ENCODE data around the gene ALKBH5.
A peak's percentile ranks its signal among the peaks of the same experiment; 100 is the strongest.

The ALKBH5 gene

DNA sequence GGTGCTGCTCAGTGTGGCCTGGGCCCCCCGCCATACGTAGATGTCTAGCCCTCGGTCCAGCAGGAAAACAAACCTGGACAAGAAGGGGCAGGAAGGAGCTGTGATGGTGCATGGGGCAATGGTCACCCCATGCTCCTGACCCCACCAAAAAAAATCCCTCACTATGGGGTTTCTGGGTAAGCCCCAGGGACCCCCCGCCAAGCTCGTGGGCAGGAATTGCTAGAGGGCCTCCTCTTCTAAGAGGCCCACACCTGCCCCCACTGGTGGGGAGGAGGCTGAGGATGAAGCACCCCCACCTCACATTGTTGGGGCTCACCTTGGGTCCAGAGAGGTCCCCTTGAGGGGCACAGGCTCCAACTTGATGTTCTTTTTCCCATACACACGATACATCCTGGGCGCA, 65.2 kb downstream of the ALKBH5 start:
- POLR2A ChIA-PET, result interaction anchor here (1.7 to 3.7 kb wide), 3 partner anchors 9 to 16 kb away, joined by 4 to 12 read pairs (median 9); partner anchors contain the start of gene MIEF2
- Histone ChIP-seq H3K36me3 (ENCODE audit: control insufficient read depth in 2 of 2, insufficient read depth in 1 of 2, low read length in 2 of 2) (peaks cover 10 to 90% of the 10 kb centered on the region in 2 experiments; a peak in 2 of 3 replicates), H3K27ac (ENCODE audit: extremely low read depth, low read depth, low read length) (no peak overlapping the region), H3K9me3 (ENCODE audit: control insufficient read depth, insufficient read depth, low read depth, low read length) (no peaks in the 10 kb centered on the region), H3K4me3 (ENCODE audit: low read depth, low read length) (no peak overlapping the region), H3K4me1 (ENCODE audit: control insufficient read depth, insufficient read depth, low read length) (no peaks in the 10 kb centered on the region)
- TF ChIP-seq ZNF768 (tag by site-specific recombination; IDR thresholded peaks at IDR 0.05) (no peak), ZBTB48 (tag by site-specific recombination; IDR thresholded peaks at IDR 0.05) (no peak), GLIS2 (tag by site-specific recombination; IDR thresholded peaks at IDR 0.05) (peak; percentile 65), ZNF658 (tag by site-specific recombination; IDR thresholded peaks at IDR 0.05) (no peak), ZNF701 (tag by site-specific recombination; IDR thresholded peaks at IDR 0.05) (no peak), ZNF416 (tag by site-specific recombination; IDR thresholded peaks at IDR 0.05) (no peak), GLIS1 (tag by site-specific recombination; IDR thresholded peaks at IDR 0.05) (peak; percentile 61), ZNF48 (tag by site-specific recombination; IDR thresholded peaks at IDR 0.05) (no peak), SALL2 (tag by site-specific recombination; IDR thresholded peaks at IDR 0.05; ENCODE audit: borderline replicate concordance) (no peak)
- TF ChIP-seq, protein P1, sequence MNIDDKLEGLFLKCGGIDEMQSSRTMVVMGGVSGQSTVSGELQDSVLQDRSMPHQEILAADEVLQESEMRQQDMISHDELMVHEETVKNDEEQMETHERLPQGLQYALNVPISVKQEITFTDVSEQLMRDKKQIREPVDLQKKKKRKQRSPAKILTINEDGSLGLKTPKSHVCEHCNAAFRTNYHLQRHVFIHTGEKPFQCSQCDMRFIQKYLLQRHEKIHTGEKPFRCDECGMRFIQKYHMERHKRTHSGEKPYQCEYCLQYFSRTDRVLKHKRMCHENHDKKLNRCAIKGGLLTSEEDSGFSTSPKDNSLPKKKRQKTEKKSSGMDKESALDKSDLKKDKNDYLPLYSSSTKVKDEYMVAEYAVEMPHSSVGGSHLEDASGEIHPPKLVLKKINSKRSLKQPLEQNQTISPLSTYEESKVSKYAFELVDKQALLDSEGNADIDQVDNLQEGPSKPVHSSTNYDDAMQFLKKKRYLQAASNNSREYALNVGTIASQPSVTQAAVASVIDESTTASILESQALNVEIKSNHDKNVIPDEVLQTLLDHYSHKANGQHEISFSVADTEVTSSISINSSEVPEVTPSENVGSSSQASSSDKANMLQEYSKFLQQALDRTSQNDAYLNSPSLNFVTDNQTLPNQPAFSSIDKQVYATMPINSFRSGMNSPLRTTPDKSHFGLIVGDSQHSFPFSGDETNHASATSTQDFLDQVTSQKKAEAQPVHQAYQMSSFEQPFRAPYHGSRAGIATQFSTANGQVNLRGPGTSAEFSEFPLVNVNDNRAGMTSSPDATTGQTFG (tag by site-specific recombination; IDR thresholded peaks at IDR 0.05; ENCODE audit: borderline replicate concordance), result no peak
- TF ChIP-seq, protein P2, sequence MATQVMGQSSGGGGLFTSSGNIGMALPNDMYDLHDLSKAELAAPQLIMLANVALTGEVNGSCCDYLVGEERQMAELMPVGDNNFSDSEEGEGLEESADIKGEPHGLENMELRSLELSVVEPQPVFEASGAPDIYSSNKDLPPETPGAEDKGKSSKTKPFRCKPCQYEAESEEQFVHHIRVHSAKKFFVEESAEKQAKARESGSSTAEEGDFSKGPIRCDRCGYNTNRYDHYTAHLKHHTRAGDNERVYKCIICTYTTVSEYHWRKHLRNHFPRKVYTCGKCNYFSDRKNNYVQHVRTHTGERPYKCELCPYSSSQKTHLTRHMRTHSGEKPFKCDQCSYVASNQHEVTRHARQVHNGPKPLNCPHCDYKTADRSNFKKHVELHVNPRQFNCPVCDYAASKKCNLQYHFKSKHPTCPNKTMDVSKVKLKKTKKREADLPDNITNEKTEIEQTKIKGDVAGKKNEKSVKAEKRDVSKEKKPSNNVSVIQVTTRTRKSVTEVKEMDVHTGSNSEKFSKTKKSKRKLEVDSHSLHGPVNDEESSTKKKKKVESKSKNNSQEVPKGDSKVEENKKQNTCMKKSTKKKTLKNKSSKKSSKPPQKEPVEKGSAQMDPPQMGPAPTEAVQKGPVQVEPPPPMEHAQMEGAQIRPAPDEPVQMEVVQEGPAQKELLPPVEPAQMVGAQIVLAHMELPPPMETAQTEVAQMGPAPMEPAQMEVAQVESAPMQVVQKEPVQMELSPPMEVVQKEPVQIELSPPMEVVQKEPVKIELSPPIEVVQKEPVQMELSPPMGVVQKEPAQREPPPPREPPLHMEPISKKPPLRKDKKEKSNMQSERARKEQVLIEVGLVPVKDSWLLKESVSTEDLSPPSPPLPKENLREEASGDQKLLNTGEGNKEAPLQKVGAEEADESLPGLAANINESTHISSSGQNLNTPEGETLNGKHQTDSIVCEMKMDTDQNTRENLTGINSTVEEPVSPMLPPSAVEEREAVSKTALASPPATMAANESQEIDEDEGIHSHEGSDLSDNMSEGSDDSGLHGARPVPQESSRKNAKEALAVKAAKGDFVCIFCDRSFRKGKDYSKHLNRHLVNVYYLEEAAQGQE (tag by site-specific recombination; IDR thresholded peaks at IDR 0.05), result no peak
- TF ChIP-seq, protein P3, sequence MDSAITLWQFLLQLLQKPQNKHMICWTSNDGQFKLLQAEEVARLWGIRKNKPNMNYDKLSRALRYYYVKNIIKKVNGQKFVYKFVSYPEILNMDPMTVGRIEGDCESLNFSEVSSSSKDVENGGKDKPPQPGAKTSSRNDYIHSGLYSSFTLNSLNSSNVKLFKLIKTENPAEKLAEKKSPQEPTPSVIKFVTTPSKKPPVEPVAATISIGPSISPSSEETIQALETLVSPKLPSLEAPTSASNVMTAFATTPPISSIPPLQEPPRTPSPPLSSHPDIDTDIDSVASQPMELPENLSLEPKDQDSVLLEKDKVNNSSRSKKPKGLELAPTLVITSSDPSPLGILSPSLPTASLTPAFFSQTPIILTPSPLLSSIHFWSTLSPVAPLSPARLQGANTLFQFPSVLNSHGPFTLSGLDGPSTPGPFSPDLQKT (IDR thresholded peaks at IDR 0.05; ENCODE audit: borderline replicate concordance, low read depth, low read length), result no peak
- CTCF ChIA-PET, result interaction anchor here (0.6 to 1.3 kb wide), 8 partner anchors 16 to 710 kb away, joined by 3 to 5 read pairs (median 3); no protein-coding TSS in a partner anchor

DNA sequence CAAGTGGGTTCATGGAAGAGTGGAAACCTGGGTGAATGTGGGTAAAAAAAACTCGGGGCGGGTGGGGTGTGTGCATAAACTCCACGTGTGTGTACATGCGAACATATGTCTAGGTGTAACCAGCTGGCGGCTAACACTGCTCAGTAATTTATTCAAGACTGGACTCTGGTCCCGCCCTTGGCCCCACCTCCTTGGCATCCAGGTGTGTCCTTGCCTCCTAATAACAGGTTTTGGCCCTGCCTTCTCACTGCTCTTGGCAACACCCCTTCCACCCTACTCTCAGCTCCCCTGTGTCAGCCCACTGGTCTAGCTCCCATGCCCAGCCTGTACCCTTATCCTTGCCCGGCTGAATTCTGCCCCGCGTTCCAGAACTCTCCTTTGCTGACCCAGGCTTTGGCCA, 66.6 kb downstream of the ALKBH5 start:
- POLR2A ChIA-PET, result interaction anchor here (3.7 kb wide), 1 partner anchor 10 kb away, joined by 12 read pairs; the partner anchor contains the start of gene MIEF2
- peak; percentile 49; the same call in 1 of the 2 replicates for TF ChIP-seq SP7 (tag by site-specific recombination; IDR thresholded peaks at IDR 0.05)
- TF ChIP-seq, protein P4, sequence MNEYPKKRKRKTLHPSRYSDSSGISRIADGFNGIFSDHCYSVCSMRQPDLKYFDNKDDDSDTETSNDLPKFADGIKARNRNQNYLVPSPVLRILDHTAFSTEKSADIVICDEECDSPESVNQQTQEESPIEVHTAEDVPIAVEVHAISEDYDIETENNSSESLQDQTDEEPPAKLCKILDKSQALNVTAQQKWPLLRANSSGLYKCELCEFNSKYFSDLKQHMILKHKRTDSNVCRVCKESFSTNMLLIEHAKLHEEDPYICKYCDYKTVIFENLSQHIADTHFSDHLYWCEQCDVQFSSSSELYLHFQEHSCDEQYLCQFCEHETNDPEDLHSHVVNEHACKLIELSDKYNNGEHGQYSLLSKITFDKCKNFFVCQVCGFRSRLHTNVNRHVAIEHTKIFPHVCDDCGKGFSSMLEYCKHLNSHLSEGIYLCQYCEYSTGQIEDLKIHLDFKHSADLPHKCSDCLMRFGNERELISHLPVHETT (tag by site-specific recombination; IDR thresholded peaks at IDR 0.05), result no peak
- 0 out of 2 replicates have a peak, but pooled peaks have one; percentile 4 for TF ChIP-seq KLF8 (tag by site-specific recombination; IDR thresholded peaks at IDR 0.05)
- CTCF ChIA-PET, result interaction anchor here (1.2 to 1.7 kb wide), 2 partner anchors 10 to 33 kb away, joined by 4 to 5 read pairs; partner anchors contain the start of gene MIEF2
- H3K27ac ChIP-seq (ENCODE audit: extremely low read depth, low read depth, low read length), result no peak overlapping the region
- no peak overlapping the region for H3K4me3 ChIP-seq (ENCODE audit: low read depth, low read length)
- no peaks in the 10 kb centered on the region for H3K9me3 ChIP-seq (ENCODE audit: control insufficient read depth, insufficient read depth, low read depth, low read length)
- H3K4me1 ChIP-seq (ENCODE audit: control insufficient read depth, insufficient read depth, low read length), result no peaks in the 10 kb centered on the region
- peaks cover 9 to 96% of the 10 kb centered on the region in 2 experiments; a peak in 2 of 3 replicates for H3K36me3 ChIP-seq (ENCODE audit: control insufficient read depth in 2 of 2, insufficient read depth in 1 of 2, low read length in 2 of 2)

Measured in HEK293 (cell line).